Stimulated activated CD4-positive, alpha-beta T cell treated with anti-CD3 and anti-CD28 coated beads, Interleukin-15, amount 100 ng/mL, for 1 hour (primary cell): ENCODE data around the gene DNAH2.

Experiments used
- DNase-seq, 2 donors: peaks; one replicate each; pipeline ENCODE4 v3.0.0-alpha.2; 2020; ENCODE audit warnings: low read depth in 1 of 2, low spot score in 1 of 2

The DNAH2 gene

DNA sequence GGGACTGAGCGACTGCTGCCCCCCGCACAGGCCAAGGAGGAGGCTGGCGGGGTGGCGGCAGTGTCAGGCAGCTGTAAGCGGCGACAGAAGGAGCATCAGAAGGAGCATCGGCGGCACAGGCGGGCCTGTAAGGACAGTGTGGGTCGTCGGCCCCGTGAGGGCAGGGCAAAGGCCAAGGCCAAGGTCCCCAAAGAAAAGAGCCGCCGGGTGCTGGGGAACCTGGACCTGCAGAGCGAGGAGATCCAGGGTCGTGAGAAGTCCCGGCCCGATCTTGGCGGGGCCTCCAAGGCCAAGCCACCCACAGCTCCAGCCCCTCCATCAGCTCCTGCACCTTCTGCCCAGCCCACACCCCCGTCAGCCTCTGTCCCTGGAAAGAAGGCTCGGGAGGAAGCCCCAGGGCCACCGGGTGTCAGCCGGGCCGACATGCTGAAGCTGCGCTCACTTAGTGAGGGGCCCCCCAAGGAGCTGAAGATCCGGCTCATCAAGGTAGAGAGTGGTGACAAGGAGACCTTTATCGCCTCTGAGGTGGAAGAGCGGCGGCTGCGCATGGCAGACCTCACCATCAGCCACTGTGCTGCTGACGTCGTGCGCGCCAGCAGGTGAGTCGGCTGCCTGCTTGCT is 131.7 kb downstream of the DNAH2 start:
- DNase-seq = no peak

DNA sequence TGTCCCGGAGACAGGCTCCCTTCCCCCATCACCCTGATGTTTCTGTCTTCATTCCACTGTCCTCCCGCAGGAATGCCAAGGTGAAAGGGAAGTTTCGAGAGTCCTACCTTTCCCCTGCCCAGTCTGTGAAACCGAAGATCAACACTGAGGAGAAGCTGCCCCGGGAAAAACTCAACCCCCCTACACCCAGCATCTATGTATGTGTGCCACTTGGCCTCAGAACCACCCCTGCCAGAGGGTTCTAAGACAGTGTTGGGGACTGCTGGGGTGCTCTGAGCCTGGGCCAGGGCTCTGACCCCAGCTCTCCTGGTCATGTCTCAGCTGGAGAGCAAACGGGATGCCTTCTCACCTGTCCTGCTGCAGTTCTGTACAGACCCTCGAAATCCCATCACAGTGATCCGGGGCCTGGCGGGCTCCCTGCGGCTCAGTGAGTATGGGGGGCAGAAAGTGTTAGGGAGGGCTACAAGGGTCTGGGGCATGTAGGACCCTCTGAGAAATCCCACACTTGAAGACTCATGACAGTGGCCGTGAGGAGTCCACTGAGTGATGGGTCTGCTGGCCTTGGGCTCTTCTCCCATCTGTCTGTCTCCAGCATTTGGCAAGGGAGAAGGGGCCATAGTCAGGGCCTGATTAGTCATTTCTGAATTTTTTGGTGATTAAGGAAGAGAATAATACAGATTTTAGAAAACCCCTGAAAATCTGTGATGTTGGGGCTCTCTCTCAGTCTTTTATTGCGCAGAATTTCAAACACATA is 132.4 kb downstream of the DNAH2 start:
- DNase-seq = no peak

DNA sequence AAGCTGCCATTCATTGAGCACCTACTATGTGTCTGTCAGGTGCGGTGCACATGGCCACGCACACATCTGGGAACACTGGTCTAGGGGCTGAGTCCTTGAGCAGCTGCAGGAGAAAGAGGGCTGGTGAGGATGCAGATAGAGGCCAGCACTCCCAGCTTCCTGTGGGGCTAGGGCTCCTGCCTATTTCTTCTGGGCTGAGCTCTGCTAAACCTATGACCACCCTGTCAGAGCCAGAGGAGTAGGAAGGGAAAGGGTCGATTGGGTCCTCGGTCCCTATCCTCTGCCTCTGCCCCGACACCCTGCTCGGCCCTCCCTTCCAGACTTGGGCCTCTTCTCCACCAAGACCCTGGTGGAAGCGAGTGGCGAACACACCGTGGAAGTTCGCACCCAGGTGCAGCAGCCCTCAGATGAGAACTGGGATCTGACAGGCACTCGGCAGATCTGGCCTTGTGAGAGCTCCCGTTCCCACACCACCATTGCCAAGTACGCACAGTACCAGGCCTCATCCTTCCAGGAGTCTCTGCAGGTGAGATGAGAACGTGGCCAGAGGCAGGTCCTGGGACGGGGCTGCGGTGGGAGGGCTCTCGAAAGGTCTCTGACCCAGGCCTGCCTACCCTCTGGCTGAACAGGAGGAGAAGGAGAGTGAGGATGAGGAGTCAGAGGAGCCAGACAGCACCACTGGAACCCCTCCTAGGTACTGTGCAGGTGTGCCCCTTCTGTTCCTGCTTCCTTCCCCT is 133.3 kb downstream of the DNAH2 start:
- no peak for DNase-seq

DNA sequence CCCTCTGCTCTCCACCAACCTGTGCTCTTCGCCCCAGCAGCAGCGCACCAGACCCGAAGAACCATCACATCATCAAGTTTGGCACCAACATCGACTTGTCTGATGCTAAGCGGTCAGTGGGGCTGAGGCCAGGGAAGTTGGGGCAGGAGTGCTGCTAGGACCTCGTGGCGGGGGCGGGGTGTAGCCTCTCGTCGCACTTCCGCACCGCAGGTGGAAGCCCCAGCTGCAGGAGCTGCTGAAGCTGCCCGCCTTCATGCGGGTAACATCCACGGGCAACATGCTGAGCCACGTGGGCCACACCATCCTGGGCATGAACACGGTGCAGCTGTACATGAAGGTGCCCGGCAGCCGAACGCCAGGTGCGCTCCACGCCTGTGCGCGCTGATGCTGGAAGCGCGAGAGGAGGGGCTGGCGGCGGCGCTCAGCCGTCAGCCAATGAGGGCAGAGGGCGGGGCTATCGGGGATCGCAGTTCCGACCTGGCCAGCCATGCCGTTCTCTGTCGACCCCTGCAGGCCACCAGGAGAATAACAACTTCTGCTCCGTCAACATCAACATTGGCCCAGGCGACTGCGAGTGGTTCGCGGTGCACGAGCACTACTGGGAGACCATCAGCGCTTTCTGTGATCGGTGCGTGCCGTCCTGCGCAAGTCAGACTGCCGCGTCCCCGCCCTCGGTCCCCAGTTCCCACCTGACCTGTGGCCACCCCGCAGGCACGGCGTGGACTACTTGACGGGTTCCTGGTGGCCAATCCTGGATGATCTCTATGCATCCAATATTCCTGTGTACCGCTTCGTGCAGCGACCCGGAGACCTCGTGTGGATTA is 134.1 kb downstream of the DNAH2 start:
- peak; percentile 88 to 90 for DNase-seq

DNA sequence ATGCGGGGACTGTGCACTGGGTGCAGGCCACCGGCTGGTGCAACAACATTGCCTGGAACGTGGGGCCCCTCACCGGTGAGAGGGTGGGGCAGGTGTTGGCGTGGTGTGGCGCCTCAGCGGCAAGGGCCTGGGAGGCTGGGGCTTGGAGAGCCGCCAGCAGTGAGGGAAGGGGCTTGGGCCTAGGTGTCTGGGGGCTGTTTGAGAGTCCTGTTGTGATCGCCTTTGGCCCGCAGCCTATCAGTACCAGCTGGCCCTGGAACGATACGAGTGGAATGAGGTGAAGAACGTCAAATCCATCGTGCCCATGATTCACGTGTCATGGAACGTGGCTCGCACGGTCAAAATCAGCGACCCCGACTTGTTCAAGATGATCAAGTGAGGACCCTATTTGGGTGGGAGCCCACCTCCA is 134.7 kb downstream of the DNAH2 start:
- DNase-seq = no peak

DNA sequence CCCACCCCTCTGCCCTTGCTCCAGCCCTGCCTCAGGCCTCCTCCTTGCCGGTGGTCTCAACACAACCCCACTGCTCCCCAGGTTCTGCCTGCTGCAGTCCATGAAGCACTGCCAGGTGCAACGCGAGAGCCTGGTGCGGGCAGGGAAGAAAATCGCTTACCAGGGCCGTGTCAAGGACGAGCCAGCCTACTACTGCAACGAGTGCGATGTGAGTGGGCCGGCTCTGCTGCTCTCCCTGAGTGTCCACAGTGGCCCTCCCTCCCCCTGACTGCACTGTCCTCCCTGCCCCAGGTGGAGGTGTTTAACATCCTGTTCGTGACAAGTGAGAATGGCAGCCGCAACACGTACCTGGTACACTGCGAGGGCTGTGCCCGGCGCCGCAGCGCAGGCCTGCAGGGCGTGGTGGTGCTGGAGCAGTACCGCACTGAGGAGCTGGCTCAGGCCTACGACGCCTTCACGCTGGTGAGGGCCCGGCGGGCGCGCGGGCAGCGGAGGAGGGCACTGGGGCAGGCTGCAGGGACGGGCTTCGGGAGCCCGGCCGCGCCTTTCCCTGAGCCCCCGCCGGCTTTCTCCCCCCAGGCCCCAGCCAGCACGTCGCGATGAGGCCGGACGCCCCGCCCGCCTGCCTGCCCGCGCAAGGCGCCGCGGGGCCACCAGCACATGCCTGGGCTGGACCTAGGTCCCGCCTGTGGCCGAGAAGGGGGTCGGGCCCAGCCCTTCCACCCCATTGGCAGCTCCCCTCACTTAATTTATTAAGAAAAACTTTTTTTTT is 135.6 kb downstream of the DNAH2 start:
- DNase-seq = no peak

DNA sequence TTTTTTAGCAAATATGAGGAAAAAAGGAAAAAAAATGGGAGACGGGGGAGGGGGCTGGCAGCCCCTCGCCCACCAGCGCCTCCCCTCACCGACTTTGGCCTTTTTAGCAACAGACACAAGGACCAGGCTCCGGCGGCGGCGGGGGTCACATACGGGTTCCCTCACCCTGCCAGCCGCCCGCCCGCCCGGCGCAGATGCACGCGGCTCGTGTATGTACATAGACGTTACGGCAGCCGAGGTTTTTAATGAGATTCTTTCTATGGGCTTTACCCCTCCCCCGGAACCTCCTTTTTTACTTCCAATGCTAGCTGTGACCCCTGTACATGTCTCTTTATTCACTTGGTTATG is 136.1 kb downstream of the DNAH2 start:
- no peak for DNase-seq

DNA sequence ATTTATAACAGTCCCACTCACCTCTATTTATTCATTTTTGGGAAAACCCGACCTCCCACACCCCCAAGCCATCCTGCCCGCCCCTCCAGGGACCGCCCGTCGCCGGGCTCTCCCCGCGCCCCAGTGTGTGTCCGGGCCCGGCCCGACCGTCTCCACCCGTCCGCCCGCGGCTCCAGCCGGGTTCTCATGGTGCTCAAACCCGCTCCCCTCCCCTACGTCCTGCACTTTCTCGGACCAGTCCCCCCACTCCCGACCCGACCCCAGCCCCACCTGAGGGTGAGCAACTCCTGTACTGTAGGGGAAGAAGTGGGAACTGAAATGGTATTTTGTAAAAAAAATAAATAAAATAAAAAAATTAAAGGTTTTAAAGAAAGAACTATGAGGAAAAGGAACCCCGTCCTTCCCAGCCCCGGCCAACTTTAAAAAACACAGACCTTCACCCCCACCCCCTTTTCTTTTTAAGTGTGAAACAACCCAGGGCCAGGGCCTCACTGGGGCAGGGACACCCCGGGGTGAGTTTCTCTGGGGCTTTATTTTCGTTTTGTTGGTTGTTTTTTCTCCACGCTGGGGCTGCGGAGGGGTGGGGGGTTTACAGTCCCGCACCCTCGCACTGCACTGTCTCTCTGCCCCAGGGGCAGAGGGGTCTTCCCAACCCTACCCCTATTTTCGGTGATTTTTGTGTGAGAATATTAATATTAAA is 136.7 kb downstream of the DNAH2 start:
- DNase-seq = no peak

DNA sequence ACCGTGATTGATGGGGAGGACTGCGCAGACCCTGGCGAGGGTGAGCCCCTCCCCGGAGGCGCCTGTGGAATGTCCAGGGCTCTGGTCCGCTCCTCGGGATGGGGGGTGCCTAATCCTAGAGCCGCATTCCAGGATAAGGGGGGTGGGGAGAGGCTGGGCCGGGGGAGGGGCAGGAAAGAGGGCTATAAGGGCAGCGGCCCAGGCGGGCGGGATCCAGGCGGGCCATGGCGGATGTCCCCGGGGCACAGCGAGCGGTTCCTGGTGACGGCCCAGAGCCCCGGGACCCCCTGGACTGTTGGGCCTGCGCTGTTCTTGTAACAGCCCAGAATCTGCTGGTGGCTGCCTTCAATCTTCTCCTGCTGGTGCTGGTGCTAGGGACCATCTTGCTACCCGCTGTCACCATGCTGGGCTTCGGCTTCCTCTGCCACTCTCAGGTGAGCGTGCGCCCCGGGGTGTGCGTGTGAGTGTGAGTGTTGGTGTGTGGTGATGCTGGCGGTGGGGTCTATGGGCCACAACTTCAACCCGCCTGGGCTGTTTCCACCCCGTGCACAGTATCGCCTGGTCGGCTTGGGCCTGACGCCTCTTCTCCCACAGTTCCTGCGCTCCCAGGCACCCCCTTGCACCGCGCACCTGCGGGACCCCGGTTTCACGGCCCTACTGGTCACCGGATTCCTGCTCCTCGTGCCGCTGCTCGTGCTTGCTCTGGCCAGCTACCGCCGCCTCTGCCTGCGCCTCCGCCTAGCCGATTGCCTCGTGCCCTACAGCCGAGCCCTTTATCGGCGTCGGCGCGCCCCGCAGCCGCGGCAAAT is 137.5 kb downstream of the DNAH2 start, which contains the start of gene TMEM88:
TMEM88 (plus strand) TSS at position 216 of the 809 bp plus-strand sequence; CDS start at position 225, 9 bp downstream.
- no peak for DNase-seq

DNA sequence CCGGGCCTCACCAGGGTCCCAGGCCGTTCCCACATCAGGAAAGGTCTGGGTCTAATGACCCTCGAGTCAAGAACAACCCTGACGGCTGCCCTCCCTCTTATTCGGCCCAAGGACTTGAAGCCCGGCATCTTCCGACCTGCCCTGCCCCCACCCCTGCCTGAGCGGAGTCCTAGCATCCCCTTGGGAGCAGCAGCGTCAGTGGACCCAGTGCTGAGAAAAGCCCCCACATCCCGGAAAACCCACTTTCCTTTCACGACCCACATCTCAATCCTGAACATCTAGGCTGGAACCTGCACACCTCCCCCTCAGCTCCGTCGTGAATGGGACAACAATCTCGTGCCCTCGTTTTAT is 138.1 kb downstream of the DNAH2 start:
- no peak for DNase-seq

DNA sequence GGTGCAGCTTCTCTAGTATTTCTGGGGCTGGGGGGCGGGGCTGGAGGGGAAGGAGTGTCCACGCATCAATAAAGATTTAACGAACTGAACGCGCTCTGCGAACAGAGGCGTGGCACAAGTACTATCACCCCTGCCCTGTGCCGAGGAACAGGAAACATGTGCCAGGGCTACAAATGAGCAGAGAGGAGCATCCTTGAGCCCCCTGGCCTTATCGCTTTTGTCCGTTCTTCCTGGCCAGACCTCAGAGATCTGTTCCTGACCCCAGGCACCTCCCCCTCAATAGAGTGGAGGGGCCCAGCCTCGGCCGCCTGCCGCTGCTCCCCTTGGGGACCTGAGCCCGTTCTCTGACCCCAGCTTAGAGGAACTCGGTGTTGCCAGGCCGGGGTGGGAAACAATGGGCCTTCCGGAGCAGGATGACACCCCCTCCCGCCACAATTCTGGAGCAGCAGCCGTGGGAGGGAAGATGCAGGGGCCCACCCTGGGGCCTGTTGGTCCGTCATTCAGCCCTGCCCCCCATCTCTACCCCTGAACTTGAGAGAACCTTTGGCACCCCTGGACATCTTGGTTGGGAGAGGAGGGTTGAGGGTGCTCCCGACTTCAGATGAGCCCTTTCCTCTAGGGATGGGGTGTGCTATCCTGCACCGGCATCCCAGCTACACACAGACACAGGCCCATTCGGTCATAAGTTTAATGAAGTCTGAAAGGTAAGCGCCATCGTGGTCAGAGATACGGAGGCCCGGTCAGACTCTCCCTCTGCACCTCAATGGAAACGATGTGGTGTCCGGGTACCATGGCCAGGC is 138.7 kb downstream of the DNAH2 start:
- DNase-seq = no peak

DNA sequence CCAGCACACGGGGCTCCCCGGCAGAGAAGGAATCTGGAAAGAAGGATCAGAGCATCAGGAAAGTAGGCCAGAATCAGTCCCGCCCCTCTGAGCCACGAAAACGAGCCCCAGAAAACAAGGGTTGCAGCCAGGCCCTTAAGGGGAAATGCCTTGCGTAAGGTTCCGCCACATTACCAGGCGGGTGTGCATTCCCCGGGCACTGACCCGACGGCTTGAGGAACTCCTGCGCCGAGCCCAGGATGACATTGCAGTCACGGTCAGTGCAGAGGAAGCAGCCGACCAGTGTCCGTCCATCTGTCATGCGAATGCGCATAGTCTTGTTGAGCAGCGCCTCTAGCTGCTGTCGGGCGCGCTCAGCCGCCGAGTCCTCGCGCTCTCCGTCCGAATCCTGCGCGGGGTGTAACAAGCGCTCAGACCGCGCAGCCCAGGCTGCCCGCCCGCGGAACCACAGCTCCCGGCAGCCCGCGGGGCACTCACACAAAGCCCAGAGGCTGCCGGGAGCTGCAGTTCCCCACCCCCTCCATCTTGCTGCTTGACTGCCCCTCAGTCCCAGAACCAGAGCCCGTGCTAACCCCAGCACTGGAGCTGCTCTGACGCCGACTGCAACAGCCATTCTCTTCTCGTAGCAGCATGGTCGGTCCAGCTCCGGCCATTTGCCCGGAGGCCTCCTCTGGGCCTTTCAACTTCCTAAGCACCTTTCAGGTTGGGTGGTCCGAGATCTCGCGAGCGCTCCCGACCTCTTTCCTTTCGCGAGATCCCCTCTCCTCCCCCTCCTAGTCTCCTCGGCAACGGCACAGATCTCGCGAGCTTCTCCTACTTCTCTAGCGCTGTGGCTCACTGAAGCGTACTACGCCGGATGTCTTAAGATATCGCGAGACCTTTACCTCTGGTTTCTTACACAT is 139.5 kb downstream of the DNAH2 start, which contains the start of gene NAA38:
NAA38 (minus strand) TSS at position 749 of the 902 bp plus-strand sequence; CDS start at position 653, 96 bp downstream.
- DNase-seq = peak; percentile 81 to 87

DNA sequence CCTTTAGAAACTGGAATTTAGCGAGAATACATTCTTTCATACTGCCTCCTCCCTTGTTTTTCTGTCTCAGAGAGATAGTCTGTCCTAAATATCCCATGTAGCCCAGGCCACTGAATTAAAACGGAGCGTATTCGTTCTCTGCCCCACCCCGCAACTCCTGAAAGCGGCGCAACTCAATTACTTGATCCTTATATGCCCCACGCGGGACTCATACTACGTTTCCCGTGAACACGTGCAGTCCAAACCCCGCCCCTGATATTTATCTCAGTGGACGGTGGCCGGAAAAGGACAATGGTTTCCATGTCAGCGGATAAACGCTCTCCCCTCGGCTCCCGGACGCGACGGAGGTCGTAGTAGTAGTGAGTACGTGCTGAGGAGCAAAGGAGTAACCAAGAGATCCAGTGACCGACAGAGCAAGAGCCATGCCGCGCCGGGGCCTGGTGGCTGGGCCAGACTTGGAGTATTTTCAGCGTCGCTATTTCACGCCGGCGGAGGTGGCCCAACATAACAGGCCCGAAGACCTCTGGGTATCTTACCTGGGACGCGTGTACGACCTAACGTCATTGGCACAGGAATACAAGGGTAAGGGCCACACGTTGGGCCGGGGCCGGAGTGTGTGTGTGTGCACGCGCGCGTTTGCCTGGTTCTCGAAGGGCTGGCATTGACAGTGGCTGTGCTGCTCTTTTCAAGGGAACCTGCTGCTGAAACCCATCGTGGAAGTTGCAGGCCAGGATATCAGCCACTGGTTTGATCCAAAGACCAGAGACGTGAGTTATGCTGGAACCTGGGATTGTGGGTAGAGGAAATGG is 140.4 kb downstream of the DNAH2 start, which contains the start of gene CYB5D1:
CYB5D1 (plus strand) TSS at position 291 of the 809 bp plus-strand sequence; CDS start at position 423, 132 bp downstream.
- peak; percentile 71 to 80 for DNase-seq

DNA sequence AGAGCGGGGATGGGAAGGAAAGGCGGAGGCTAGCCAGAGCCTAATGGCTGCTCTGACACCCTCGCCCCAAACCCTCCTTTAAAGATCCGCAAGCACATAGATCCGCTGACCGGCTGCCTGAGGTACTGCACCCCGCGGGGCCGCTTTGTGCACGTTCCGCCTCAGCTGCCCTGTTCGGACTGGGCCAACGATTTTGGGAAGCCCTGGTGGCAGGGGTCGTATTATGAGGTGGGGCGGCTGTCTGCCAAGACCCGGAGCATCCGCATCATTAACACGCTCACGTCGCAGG is 140.9 kb downstream of the DNAH2 start:
- DNase-seq = peak in 1 of 2 donors; percentile 22

DNA sequence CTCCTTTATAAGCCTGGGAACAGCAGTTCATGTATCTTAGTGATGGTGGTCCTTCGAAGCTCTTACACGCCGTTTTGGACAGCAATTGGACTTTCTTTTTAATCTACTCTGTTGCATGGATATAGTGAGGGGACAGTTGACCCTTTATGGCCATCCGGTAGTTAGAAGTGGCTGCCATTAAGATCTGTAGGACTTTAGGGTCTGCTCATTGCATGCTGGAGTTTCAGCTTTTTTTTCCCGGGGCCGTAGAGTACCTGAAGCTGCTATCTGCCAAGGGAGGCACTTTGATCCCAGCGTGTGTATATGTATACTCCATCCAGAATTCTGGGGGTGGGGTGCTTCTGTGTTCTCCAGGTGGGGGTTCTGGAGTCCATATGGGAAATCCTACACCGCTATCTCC is 141.5 kb downstream of the DNAH2 start:
- DNase-seq = no peak

DNA sequence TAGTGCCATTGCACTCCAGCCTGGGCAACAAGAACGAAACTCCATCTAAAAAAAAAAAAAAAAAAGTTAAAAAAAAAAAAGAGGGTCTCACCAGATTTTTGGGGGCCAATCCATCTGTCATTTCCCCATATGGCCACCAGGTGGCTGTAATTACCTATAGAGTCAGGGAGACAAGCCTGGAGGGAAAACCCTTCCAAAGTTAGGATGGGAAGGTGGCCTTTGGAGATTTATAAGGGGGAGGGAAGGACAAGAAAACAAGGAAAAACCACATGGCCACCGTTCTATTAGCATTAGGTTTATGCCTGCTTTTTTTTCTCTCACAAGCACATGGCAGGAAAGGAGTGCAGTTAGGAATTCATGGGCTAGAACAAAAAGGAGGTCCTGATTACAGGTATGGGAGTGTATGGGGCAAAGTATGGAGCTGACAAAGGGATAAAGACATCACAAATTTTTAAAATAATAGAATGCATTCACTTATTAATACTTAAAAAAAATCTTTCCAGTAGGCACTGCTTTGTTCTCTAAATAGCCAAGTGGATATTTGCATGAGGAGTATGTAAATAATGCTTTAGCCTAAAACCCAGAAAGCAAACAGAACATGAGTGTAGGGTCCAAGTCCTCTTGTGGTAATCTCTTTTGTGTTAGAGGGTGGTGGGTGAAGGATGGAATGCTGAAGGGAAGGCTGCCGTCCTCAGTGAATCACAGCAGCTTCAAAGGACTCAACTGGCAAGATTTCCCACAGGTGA is 145.3 kb downstream of the DNAH2 start:
- peak in 1 of 2 donors; percentile 3 for DNase-seq
